T-helper 2 cell treated with Interferon-gamma antibody and Interleukin-4, amounts not matched to agents 5 μg/mL and 100 μg/mL, for 36 hours (primary cell): Measurements from ENCODE around the gene KIF1A.

ENCODE experiments used
- DNase-seq: peaks from one replicate; pipeline ENCODE4 v3.0.0; 2021; ENCODE audit warnings: low spot score
- H3K27ac Mint-ChIP-seq: one replicate; pipeline ENCODE4 v1.8.0; 2021; ENCODE audit warnings: mild to moderate bottlenecking, mixed read lengths
- H3K27me3 Mint-ChIP-seq: one replicate; pipeline ENCODE4 v1.8.0; 2021; ENCODE audit warnings: low read depth, mixed read lengths
- H3K36me3 Mint-ChIP-seq: one replicate; pipeline ENCODE4 v1.8.0; 2021; ENCODE audit warnings: low read depth, mixed read lengths
- H3K4me1 Mint-ChIP-seq: one replicate; pipeline ENCODE4 v1.8.0; 2021; ENCODE audit warnings: low read depth, mixed read lengths
- H3K4me3 Mint-ChIP-seq: one replicate; pipeline ENCODE4 v1.8.0; 2022; ENCODE audit warnings: mild to moderate bottlenecking, moderate library complexity, mixed read lengths
- H3K9me3 Mint-ChIP-seq: one replicate; pipeline ENCODE4 v1.8.0; 2021; ENCODE audit warnings: mixed read lengths

The KIF1A gene

GRCh38 chr2:240750409-240750808, 69.6 kb downstream of the KIF1A start:
- Mint-ChIP-seq H3K4me1 (no peaks in the 10 kb centered on the region), H3K4me3 (no peak overlapping the region), H3K27me3 (no peaks in the 10 kb centered on the region)

GRCh38 chr2:240749516-240749915, 70.5 kb downstream of the KIF1A start:
- DNase-seq, result no peak
- Mint-ChIP-seq H3K9me3 (no peaks in the 10 kb centered on the region), H3K4me3 (no peak overlapping the region), H3K27me3 (no peaks in the 10 kb centered on the region), H3K4me1 (no peaks in the 10 kb centered on the region), H3K36me3 (no peaks in the 10 kb centered on the region), H3K27ac (no peak overlapping the region)

More at GRCh38 chr2:240750409-240750808, 69.6 kb downstream of the KIF1A start:
- H3K9me3 Mint-ChIP-seq, result no peaks in the 10 kb centered on the region
- no peak for DNase-seq
- H3K36me3 Mint-ChIP-seq, result no peaks in the 10 kb centered on the region
- no peak overlapping the region for H3K27ac Mint-ChIP-seq

- Mint-ChIP-seq H3K27me3 (no peaks in the 10 kb centered on the region), H3K9me3 (no peaks in the 10 kb centered on the region)
Observed at GRCh38 chr2:240747256-240747655, 72.8 kb downstream of the KIF1A start.

DNA sequence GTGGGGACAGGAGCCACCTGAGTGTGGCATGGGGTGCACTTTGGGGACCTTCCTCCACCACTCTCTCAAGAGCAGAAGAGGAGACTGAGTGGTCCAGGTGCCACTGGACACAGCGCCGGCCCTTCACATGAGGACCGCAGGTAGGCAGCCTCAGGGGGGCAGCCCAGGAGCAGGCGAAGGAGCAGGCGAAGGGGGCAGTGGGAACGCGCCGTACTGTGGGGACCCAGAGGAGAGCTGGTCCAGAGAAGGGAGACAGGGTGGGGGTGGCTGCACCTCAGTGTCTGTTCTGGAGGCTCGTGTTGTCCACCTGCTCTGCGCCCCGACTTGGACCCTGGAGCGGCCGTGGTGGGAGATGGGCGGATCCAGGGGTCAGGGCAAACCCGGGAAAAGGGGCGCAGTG, 73.3 kb downstream of the KIF1A start:
- no peaks in the 10 kb centered on the region for H3K4me1 Mint-ChIP-seq
- H3K27ac Mint-ChIP-seq, result no peak overlapping the region
- H3K4me3 Mint-ChIP-seq, result no peak overlapping the region
- H3K27me3 Mint-ChIP-seq, result no peaks in the 10 kb centered on the region
- DNase-seq, result no peak
- H3K9me3 Mint-ChIP-seq, result no peaks in the 10 kb centered on the region
- H3K36me3 Mint-ChIP-seq, result no peaks in the 10 kb centered on the region

More at GRCh38 chr2:240747256-240747655, 72.8 kb downstream of the KIF1A start:
- no peaks in the 10 kb centered on the region for H3K36me3 Mint-ChIP-seq
- no peak overlapping the region for H3K4me3 Mint-ChIP-seq
- no peak for DNase-seq
- H3K4me1 Mint-ChIP-seq, result no peaks in the 10 kb centered on the region
- no peak overlapping the region for H3K27ac Mint-ChIP-seq

- no peak overlapping the region for H3K4me3 Mint-ChIP-seq
- H3K36me3 Mint-ChIP-seq, result no peaks in the 10 kb centered on the region
- H3K4me1 Mint-ChIP-seq, result no peaks in the 10 kb centered on the region
- H3K27ac Mint-ChIP-seq, result no peak overlapping the region
- no peaks in the 10 kb centered on the region for H3K9me3 Mint-ChIP-seq
- no peak for DNase-seq
- H3K27me3 Mint-ChIP-seq, result no peaks in the 10 kb centered on the region
Observed at GRCh38 chr2:240745962-240746361, 74.1 kb downstream of the KIF1A start.

- no peaks in the 10 kb centered on the region for H3K9me3 Mint-ChIP-seq
- no peak overlapping the region for H3K27ac Mint-ChIP-seq
- no peak for DNase-seq
- no peaks in the 10 kb centered on the region for H3K4me1 Mint-ChIP-seq
- H3K4me3 Mint-ChIP-seq, result no peak overlapping the region
- H3K27me3 Mint-ChIP-seq, result no peaks in the 10 kb centered on the region
- H3K36me3 Mint-ChIP-seq, result no peaks in the 10 kb centered on the region
Observed at GRCh38 chr2:240745456-240745855, 74.6 kb downstream of the KIF1A start.

- Mint-ChIP-seq H3K27ac (no peak overlapping the region), H3K9me3 (no peaks in the 10 kb centered on the region), H3K27me3 (no peaks in the 10 kb centered on the region), H3K4me1 (no peaks in the 10 kb centered on the region), H3K4me3 (no peak overlapping the region), H3K36me3 (no peaks in the 10 kb centered on the region)
- DNase-seq, result no peak
Observed at GRCh38 chr2:240742602-240743095, 77.4 kb downstream of the KIF1A start.

DNA sequence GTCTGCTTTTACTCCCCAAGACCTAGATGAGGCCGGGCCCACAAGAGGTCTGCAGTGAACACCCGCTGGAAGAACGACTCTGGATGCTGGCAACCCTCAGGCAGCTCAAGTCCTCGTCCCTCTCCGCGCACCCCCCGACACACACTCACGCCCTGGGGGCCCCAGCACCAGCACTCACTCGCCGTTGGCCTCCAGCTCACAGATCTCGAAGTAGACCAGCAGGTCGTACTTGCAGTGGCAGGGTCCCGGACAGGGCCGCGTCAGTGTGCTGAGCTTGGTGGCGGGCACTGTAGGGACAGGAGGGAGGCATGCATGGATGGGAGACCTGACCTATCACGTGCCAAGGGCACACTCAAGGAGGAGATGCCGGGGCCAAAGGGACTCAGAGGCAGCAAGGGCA, 78.9 kb downstream of the KIF1A start:
- DNase-seq, result no peak
- H3K27ac Mint-ChIP-seq, result no peak overlapping the region

DNA sequence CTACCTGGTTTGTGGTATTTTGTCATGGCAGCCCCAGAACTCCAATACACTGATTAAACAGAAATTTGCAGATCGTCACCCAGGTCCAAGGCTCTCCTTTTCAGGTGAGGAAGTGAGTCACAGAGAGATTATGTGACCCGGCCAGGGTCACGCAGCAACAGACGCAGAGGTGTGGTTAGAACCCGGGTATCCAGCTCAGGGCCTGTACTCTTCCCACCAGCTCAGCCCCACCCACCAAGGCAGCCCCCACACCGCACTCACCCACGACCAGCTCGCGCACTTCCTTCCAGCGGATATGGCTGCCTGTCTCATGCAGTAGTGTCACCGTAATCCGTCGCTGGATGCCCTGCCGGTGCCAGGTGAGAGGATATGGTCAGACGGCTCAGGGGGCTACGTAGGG, 80.2 kb downstream of the KIF1A start:
- no peaks in the 10 kb centered on the region for H3K9me3 Mint-ChIP-seq
- no peaks in the 10 kb centered on the region for H3K4me1 Mint-ChIP-seq
- no peak overlapping the region for H3K27ac Mint-ChIP-seq
- no peak for DNase-seq
- H3K36me3 Mint-ChIP-seq, result no peaks in the 10 kb centered on the region
- H3K27me3 Mint-ChIP-seq, result no peaks in the 10 kb centered on the region
- no peak overlapping the region for H3K4me3 Mint-ChIP-seq

More for the DNA sequence above, 78.9 kb downstream of the KIF1A start:
- Mint-ChIP-seq H3K9me3 (no peaks in the 10 kb centered on the region), H3K4me1 (no peaks in the 10 kb centered on the region), H3K27me3 (no peaks in the 10 kb centered on the region), H3K4me3 (no peak overlapping the region), H3K36me3 (no peaks in the 10 kb centered on the region)

DNA sequence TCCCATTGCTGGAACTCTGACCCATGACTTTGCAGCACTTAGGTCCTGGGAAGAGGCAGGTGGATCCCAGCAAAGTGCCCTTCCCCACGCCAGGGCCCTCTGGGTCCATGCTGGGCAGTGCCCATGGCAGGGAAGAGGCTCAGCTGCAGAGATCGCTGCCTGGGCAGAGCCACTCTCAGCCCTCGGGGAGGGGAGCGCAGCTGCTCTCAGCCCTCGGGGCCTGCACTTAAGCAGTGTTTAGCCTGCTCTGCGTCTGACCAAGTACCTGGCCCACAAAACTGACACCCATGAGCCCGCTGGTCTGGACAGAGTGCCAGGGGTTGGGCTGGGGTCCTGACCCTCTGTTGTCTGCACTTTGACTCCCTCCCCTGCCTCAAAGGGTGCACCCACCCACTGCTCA, 82.1 kb downstream of the KIF1A start:
- H3K27ac Mint-ChIP-seq, result no peak overlapping the region

DNA sequence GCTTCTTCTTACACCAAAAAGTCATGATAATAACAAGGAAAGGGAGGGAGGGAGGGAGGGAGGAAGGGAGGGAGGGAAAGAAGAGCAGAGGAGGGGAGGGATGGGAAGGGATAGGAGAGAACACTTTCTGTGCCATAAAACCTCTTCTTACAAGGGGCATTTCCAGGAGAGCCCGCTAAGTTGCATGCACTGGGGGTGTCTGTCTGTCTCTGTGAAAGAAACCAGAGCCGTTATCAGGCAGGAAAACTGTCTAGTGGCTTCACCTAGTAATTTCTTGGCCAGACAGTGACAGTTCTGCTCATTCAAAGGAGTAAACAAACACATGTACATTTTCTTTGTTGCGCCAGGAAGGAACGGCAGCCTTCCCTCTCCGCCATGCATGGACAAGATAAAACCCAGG, 82.5 kb downstream of the KIF1A start:
- no peaks in the 10 kb centered on the region for H3K27me3 Mint-ChIP-seq
- no peaks in the 10 kb centered on the region for H3K36me3 Mint-ChIP-seq
- no peaks in the 10 kb centered on the region for H3K4me1 Mint-ChIP-seq
- no peak overlapping the region for H3K27ac Mint-ChIP-seq
- H3K9me3 Mint-ChIP-seq, result no peaks in the 10 kb centered on the region
- no peak overlapping the region for H3K4me3 Mint-ChIP-seq
- no peak for DNase-seq

More for the DNA sequence above, 82.1 kb downstream of the KIF1A start:
- Mint-ChIP-seq H3K27me3 (no peaks in the 10 kb centered on the region), H3K4me1 (no peaks in the 10 kb centered on the region), H3K36me3 (no peaks in the 10 kb centered on the region), H3K4me3 (no peak overlapping the region), H3K9me3 (no peaks in the 10 kb centered on the region)
- no peak for DNase-seq

DNA sequence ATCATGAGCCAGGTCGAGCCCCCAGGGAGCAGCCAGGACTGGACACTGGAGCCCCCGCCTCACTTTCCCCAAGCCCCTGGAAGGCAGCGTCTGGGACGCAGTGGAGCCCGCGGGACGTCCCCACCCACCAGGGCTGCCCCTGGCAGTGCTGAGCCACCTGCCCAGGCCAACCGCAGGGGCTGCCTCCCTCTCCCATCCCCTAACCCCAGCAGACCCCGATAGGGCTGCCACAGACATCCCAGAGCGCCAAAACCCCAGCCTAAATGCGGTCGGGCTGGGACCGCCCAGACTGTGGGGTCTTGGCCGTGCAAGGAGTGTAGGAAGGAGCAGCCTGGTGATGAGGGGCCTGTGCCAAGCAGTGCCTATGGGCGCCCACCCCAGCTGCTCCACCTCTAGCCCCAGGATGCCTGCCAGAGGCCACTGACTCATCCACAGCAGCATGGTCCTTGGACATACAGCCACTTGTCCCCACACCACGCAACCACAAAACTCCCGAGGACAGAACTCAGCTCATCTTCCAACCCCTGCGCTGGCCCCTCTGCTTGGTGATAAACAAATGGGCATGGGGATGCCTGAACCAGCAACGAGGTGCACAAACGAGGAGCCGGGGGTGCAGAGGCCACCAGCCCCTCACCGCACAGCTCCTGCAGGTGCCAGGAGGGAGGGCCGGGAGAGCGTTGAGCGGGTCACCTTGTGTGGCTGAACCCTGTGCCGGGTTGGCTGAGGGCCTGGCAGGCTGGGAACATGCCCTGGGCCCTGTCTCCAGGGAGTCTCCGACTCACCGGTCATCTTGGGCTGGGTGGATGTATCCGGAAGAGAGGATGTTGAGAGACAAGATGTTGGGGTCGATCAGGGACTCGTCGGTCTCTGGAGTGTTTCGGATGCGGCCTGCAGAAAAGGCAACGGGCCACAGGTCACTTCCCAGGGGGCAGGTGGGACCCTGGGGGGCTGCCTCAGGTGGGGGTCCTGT, 83.5 kb downstream of the KIF1A start:
- Mint-ChIP-seq H3K4me3 (no peak overlapping the region), H3K9me3 (no peaks in the 10 kb centered on the region), H3K36me3 (no peaks in the 10 kb centered on the region), H3K27ac (no peak overlapping the region), H3K4me1 (no peaks in the 10 kb centered on the region), H3K27me3 (no peaks in the 10 kb centered on the region)
- no peak for DNase-seq

DNA sequence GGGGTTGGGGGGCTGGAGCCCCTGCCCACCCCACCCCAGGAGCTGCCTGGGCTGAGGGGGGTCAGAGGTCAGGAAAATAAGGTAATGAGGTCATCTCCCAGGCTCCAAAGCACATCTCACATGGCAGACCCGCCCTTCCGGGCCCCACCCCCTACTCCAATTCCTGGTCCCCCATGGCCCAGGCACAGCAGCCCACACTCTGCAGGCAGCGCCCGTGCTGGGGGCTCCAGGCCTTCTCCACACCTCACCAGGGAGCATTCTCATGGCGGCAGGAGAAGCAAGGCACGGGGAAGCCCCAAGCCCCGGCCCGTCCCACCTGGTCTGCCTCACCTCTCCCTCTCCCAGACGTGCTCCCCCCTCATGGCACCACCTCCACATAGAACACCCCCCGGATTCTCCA, 84.5 kb downstream of the KIF1A start:
- no peak overlapping the region for H3K4me3 Mint-ChIP-seq

GRCh38 chr2:240734756-240735155, 85.3 kb downstream of the KIF1A start:
- no peaks in the 10 kb centered on the region for H3K36me3 Mint-ChIP-seq
- no peak for DNase-seq
- no peaks in the 10 kb centered on the region for H3K27me3 Mint-ChIP-seq
- no peaks in the 10 kb centered on the region for H3K9me3 Mint-ChIP-seq
- no peak overlapping the region for H3K4me3 Mint-ChIP-seq
- H3K4me1 Mint-ChIP-seq, result no peaks in the 10 kb centered on the region
- no peak overlapping the region for H3K27ac Mint-ChIP-seq

More for the DNA sequence above, 84.5 kb downstream of the KIF1A start:
- no peak overlapping the region for H3K27ac Mint-ChIP-seq
- no peaks in the 10 kb centered on the region for H3K27me3 Mint-ChIP-seq
- no peaks in the 10 kb centered on the region for H3K36me3 Mint-ChIP-seq
- no peak for DNase-seq
- no peaks in the 10 kb centered on the region for H3K9me3 Mint-ChIP-seq
- no peaks in the 10 kb centered on the region for H3K4me1 Mint-ChIP-seq
